Mucosa of descending colon (tissue), 3 donors: ENCODE measurements around the gene PICALM. TPM values are rescaled to one million over a fixed set of nuclear protein-coding genes. Genes with fewer than 3 reads are reported as not detected.

Experiments
- ATAC-seq: fragments of 200-7000 bp; cut with Tn5 transposase; one replicate; pipeline ENCODE4 v1.9.1; 2020; ENCODE audit warnings: mild to moderate bottlenecking, moderate library complexity
- DNase-seq, 3 donors: peaks; one replicate each; pipeline ENCODE4 v3.0.0-alpha.2; 2020
- H3K36me3 ChIP-seq: fragments of 200-600 bp; one replicate; pipeline ENCODE4 v1.8.0; 2021; ENCODE audit warnings: low read depth, mild to moderate bottlenecking
- H3K4me1 ChIP-seq: fragments of 200-600 bp; one replicate; pipeline ENCODE4 v1.8.0; 2021; ENCODE audit warnings: low read depth, mild to moderate bottlenecking
- H3K4me3 ChIP-seq: fragments of 200-600 bp; one replicate; pipeline ENCODE4 v1.8.0; 2021; ENCODE audit warnings: mild to moderate bottlenecking
- H3K9me3 ChIP-seq: fragments of 200-600 bp; one replicate; pipeline ENCODE4 v1.8.0; 2021; ENCODE audit warnings: mild to moderate bottlenecking
- intact Hi-C, 2 donors: fragments of 100-400 bp; cut with DNase I in 1 of 2; cut with micrococcal nuclease in 1 of 2; formaldehyde crosslinking; loops; one replicate each; pipeline versions ENCODE4 v1.11.0 to v1.11.1; 2022; cut with DNase I, micrococcal nuclease
- total RNA-seq, 3 donors: library from RNA; stranded (reverse); fragmentation: NEBNext Ultra II Directional in 2 of 3; extraction: Animal tissue kit (Norgen Biotek cat#: 25700) in 2 of 3; gene quantifications; one replicate each; pipeline versions ENCODE4 v1.2.1 to v1.2.4, GENCODE V29; 2021 to 2023
- TF ChIP-seq, protein P1 (sequence below): fragments of 200-600 bp; IDR thresholded peaks from one replicate; pipeline ENCODE4 v1.8.0; 2022; ENCODE audit warnings: antibody characterized with exemption, mild to moderate bottlenecking
- donor health status: DM: no; HTN: no; CAD: no; lungs with moderate emphysema.
- donor health status: DM: no; HTN: no; CAD: no.
- donor health status: DM: no; HTN: yes; CAD: no.

Gene PICALM
- total RNA-seq, 3 donors from 2014 or later: 163 to 174 (median 163) TPM

DNA sequence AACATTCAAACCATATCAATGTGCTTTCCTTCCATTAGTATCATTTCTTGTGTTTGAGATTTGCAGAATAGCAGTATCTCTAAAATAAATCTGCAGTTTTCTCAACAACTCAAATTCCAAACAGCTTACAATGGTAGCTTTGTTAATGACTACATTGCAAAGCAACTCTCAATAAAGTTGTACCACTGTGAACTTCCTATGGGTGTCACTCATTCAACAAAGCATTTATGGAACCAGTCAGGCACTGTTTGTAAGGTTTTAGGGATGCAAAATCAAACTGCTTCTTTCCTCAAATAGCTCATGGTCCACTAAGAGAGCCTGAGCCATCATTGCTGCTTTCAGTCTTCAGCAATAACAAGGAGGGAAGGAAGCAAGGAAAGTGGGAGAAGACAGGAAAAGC lies 122.7 kb downstream of the PICALM start:
- Histone ChIP-seq H3K9me3 (no peaks in the 10 kb centered on the region), H3K4me1 (no peaks in the 10 kb centered on the region), H3K36me3 (no peaks in the 10 kb centered on the region), H3K4me3 (no peak overlapping the region)
- intact Hi-C loops: loop anchor here in 1 of 2 donors (10.0 kb wide), 1 partner anchor 269 kb away; no protein-coding TSS in a partner anchor
- DNase-seq (no peak), ATAC-seq (peak; percentile 22)
- TF ChIP-seq, protein P1, sequence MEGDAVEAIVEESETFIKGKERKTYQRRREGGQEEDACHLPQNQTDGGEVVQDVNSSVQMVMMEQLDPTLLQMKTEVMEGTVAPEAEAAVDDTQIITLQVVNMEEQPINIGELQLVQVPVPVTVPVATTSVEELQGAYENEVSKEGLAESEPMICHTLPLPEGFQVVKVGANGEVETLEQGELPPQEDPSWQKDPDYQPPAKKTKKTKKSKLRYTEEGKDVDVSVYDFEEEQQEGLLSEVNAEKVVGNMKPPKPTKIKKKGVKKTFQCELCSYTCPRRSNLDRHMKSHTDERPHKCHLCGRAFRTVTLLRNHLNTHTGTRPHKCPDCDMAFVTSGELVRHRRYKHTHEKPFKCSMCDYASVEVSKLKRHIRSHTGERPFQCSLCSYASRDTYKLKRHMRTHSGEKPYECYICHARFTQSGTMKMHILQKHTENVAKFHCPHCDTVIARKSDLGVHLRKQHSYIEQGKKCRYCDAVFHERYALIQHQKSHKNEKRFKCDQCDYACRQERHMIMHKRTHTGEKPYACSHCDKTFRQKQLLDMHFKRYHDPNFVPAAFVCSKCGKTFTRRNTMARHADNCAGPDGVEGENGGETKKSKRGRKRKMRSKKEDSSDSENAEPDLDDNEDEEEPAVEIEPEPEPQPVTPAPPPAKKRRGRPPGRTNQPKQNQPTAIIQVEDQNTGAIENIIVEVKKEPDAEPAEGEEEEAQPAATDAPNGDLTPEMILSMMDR: no peak

- no peak for ATAC-seq
- H3K4me1 ChIP-seq: no peaks in the 10 kb centered on the region
- H3K36me3 ChIP-seq: no peaks in the 10 kb centered on the region
- H3K9me3 ChIP-seq: no peaks in the 10 kb centered on the region
- intact Hi-C loops: loop anchor here in 1 of 2 donors (10.0 kb wide), 1 partner anchor 269 kb away; no protein-coding TSS in a partner anchor
- H3K4me3 ChIP-seq: no peak overlapping the region
- no peak for DNase-seq
- TF ChIP-seq, protein P1: no peak
These were observed 123.1 kb downstream of the PICALM start for GRCh38 chr11:85945788-85946187.

DNA sequence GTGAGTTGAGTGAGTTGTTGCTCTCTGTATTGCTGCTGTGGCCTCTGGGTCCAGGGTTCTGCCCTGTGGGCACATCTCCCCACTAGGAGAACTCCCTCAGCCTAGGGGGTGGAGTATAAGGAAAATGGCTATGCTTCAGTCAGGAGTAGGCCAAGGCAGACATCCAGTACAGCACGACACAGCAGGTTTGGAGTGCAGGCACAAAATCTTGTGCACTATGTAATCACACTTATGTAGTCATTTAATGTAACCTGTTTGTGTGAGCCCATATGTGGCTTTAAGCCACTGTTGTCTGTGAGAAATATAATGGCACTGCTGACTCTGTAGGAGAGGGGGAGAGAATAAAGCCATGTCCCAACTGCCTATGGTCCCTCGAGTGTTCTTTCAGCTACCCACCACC lies 123.6 kb downstream of the PICALM start:
- Histone ChIP-seq H3K9me3 (no peaks in the 10 kb centered on the region), H3K4me1 (no peaks in the 10 kb centered on the region), H3K36me3 (no peaks in the 10 kb centered on the region), H3K4me3 (no peak overlapping the region)
- ATAC-seq (no peak), DNase-seq (no peak)
- intact Hi-C loops: loop anchor here in 1 of 2 donors (10.0 kb wide), 1 partner anchor 270 kb away; no protein-coding TSS in a partner anchor
- TF ChIP-seq, protein P1: no peak

GRCh38 chr11:85941380-85941973 lies 127.4 kb downstream of the PICALM start:
- Histone ChIP-seq H3K4me3 (no peak overlapping the region), H3K9me3 (no peaks in the 10 kb centered on the region), H3K36me3 (no peaks in the 10 kb centered on the region), H3K4me1 (no peaks in the 10 kb centered on the region)
- ATAC-seq (peak; percentile 56), DNase-seq (peak in 1 of 3 donors; percentile 49)
- TF ChIP-seq, protein P1: no peak
- intact Hi-C loops: loop anchor here in 1 of 2 donors (5.0 to 10.0 kb wide), 2 partner anchors 273 to 351 kb away; no protein-coding TSS in a partner anchor

- Histone ChIP-seq H3K9me3 (no peaks in the 10 kb centered on the region), H3K4me3 (no peak overlapping the region), H3K4me1 (no peaks in the 10 kb centered on the region), H3K36me3 (no peaks in the 10 kb centered on the region)
- intact Hi-C loops: loop anchor here in 1 of 2 donors (5.0 to 10.0 kb wide), 2 partner anchors 275 to 353 kb away; no protein-coding TSS in a partner anchor
- TF ChIP-seq, protein P1: no peak
- DNase-seq (no peak), ATAC-seq (peak; percentile 71)
These were observed 129.5 kb downstream of the PICALM start for GRCh38 chr11:85939099-85940015.
